Activated CD4-positive, alpha-beta T cell treated with anti-CD3 and anti-CD28 coated beads, Interleukin-2, amount 50 U/mL, for 48 hours (primary cell): ENCODE measurements around the gene THSD4.

Source experiments
- DNase-seq, 2 experiments: peaks; one replicate each; pipeline ENCODE4 v3.0.0-alpha.2; 2020

Gene THSD4

GRCh38 chr15:71114887-71115566, at the start of gene THSD4:
Gene THSD4 (plus strand): TSS chr15:71115471.
- DNase-seq: peak; percentile 72 to 75

- no peak for DNase-seq
These were observed 48.3 kb upstream of the THSD4 start for GRCh38 chr15:71066983-71067382.

GRCh38 chr15:71069693-71070092, 45.6 kb upstream of the THSD4 start:
- DNase-seq: no peak

DNA sequence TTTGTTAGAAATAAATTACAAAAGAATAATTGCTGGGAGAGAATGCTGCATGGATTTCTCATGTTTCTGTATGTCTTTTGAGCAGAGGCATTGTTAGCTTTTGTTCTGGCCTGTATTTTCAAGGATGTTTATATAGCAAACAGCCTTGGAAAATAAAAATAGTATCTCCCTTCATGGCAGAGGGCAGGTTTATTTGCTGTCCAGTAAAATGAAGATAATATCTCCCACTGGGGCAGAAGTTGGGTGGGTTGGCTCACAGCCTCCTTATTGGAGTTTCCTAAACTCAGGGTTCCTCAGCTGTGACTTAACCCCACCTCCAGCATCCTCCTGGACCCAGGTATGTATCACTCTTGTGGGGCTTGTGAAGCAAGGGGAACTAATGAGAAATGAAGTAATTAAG, 43.7 kb upstream of the THSD4 start:
- DNase-seq: no peak

- no peak for DNase-seq
These were observed 42.8 kb upstream of the THSD4 start for GRCh38 chr15:71072423-71072822.

DNA sequence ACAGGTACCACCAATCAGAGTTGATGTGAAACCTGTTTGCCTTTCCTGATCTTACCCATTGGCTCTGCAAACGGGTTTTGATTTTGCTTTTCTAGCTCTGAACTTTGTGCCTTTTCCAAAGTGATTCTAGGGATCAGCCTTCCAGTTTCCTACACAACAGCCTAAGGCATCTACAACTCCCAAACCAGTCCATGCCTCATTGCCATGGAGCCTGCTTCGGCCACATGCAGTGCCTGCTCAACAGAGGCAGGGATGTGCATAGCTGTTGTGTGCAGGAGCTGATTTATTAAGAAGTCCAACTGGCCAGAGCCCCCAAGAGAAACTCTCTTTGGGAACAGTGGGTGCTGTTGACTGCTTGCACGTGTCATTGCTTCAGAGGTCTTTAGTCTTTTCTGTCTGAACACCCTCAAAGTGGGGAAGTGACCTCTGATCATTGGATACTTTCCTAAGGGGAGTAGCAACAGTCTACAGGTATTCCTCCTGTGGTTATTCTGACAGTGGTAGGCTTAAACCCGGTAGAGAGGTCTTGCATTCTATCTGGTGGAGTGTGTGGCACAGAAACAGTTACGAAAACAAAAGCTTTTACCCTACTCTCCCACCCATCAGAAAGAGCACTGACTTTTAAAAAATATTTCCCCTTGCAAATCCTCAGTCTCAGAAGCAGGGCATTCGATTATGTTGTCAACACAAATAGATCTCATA, 36.6 kb upstream of the THSD4 start:
- no peak for DNase-seq

DNA sequence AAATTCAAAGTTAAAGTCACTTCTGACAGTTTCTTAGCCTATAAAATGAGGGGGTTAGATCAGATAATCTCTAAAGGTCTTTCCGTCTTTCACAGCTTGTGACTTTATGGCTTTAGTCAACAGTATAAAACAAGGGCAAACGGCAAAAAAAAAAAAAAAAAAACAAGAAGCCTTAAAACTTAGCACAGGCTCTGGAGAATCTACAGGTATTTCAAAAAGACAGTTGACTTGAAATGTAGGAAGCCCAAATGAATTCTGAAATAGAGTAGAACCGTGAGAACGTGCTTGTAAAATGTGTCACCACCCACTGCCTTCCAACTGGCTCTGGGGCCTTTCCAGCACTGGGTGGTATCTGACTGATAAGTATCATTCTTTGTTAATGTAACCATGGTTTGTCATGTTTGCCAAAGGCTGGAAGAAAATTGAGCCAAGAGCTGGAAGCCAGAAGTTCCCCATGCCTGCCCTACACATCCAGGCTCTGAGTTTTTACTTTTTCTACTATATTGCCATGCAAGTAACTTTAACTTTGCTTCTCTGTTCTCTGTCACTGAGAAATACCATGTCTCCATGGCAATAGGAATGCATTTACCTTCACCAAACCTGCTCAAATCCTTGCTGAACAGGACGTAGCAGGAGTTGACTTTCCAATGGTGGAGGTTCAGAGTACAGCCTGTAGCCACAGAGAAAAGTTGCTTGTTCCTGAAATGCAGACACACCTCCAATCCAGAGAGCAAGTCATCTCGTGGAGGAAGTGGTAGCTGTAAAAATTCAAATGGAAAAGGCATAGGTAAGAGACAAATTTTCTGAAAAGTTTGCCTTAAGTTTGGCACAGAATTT, 35.8 kb upstream of the THSD4 start:
- no peak for DNase-seq

DNA sequence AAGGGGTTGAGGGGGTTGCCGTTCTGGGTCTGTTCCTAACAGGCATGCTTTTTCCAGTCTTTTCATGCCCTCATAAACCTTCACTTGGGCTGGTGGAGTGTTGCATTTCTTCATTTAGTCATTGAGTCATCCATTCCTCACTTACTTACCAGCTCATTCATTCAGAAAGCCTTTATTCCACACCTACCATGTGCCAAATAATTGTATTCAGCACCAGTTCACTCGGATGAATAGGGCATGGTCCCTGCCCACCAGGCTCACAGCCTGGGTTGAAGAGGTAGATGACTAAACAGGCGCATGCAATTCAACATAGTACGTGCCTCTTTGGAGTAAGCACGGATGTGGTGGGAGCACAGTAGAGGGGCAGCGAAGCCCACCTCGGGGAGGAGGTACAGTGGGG, 35.1 kb upstream of the THSD4 start:
- DNase-seq: no peak

DNA sequence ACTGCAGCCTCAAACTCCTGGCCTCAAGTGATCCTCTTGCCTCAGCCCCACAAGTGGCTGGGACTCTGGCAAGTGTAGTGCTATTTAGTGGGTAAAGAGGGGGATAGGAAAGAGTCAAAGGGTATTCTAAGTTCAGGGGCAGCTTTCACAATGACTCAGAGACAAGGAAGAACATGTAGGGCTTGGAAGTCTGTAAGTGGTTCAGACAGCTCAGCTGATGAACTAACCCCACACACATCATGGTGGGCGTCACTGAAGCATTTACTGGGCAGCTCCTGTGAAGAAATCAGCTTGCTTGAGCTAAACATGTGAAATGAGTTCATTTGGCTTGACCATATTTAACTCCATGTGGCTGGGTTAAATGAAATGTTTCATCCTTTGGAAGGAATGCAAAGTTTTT, 34.6 kb upstream of the THSD4 start:
- DNase-seq: no peak

GRCh38 chr15:71082803-71083202, 32.5 kb upstream of the THSD4 start:
- DNase-seq: no peak

- DNase-seq: no peak
These were observed 31.9 kb upstream of the THSD4 start for GRCh38 chr15:71083349-71083748.

GRCh38 chr15:71084264-71084663, 31.0 kb upstream of the THSD4 start:
- no peak for DNase-seq

DNA sequence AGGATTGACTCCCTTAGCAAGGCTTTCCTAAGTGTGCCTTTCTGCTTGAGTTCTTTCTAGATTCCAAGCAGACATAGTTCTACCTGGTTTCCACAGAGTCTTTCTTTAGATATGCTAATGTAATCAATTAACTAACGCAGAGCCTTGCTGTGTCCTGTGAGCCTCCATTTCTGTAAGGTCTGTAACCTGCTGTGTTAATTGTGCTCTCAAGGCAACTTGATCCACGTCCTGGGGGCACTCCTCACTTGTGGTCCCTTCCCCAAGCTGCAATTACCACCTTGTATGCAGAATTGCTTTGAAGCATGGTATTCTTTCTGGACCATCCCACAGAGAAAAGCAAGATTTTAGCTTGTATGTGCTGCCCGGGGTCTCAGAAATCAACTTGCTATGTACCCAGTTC, 29.5 kb upstream of the THSD4 start:
- no peak for DNase-seq

- DNase-seq: no peak
These were observed 27.1 kb upstream of the THSD4 start for GRCh38 chr15:71088155-71088554.

DNA sequence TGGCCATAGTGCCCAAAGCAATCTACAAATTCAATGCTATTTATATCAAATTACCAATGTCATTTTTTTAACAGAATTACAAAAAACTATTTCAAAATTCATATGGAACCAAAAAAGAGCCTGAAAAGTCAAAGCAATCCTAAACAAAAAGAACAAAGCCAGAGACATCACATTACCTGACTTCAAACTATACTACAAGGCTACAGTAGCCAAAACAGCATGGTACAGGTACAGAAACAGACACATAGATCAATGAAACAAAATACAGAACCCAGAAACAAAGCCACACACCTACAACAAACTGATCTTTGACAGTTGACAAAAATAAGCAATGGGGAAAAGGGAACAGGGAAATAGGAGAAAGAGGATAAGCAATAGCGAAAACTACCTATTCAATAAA, 26.6 kb upstream of the THSD4 start:
- DNase-seq: no peak

DNA sequence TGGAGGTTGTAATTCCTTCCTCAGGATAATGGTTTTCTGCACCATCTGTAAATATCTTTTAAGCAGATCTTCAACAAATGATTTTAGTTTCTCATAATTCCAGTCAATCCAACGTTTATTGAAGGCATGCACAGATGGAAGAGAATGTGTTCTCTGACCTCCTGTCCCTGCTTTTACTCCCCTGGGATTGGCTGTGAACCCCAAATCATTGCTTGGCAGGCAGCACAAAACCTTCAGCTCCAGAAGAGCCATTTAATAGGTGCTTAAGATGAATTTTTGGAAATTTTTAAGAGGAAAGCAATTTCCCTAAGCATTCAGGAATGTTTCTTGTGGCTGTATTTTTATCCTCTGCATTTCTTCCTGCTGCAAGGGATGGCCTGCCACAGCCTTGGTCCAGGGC, 25.5 kb upstream of the THSD4 start:
- DNase-seq: no peak

DNA sequence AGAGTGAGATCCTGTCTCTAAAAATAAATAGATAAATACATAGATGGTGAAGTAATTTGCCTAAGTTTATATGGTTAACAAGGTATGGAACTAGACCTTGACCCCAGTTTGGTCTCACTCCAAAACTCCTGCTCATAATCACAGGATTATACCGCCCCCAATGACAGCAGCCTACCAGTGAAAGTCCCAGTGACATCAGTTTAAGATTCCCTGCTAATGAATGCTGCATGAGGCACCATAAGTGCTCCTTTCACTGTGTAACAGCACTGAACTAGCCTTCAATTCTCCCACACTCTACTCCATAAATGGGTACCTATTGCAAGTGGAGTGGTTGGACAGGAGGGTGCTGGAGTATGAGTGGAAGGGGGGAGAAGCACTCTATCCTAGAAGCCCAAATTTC, 23.7 kb upstream of the THSD4 start:
- no peak for DNase-seq

DNA sequence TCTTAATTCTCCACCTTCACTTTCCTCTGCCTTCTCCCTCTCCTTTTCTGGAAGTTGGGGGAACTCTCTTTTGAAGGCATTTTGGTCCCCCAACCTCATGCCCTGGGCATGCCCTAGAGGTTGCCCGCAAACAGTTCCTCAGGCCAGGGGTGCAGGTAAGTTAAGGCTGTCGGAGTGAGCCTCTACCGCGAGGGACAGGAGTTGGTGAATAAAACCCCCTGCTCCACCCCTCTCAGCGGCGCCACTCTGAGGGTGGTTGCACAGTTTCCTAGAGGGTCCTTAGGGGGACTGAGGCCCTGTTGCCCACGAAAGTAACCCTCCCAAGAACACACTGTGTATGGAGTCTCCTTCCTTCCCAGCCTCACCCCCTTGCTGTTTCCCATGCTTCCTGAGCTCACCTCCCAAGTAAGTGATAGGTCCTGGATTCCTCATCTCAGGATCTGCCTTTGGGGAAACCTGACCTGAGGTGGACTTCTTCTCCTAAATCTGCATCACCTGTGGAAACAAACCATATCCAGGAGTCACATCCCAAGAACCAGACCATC, 23.1 kb upstream of the THSD4 start:
- no peak for DNase-seq

DNA sequence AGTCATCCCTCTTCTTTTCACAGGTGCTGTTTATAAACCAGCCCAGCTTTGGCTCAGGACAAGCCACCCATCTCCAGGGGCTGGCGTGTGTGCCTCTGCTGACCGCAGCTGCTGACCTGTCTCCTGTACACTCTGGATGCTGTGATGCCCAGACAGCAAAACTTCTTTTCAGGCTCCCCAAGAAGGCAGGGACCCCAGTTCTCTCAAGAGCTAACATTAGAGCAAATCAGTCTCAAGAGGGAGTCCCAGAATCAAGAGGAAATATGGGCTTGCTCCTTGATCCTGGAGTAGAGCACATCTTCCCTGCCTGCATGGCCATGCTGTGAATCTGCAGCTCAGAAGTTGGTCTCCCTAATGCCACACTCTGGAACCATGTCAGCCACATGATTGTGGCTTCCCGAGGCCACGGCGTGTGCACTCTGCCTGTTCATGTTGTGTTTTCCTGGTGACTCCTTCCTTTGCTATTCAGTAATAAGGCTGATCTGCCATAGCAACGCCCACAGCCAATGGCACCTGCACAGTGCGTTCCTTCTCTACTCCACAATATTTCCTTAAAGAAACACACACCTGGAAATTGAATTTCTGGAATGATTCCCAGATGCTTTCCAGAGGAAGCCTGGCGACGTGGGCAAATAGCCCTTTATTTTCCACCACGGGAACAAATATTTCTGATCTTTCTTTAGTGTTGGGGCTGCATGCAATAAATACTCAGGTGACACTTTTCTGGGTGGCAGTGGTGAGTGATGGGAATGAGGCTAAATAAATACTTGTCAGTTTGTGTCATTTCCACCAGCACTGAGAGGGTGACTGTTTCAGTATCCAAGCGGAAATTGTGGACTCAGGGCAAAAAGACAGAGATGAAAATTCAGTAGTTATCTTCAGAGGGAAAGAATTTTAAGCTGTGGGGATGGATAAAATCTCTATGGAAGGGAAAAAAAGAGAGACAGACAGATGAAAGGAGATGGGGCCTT, 21.9 kb upstream of the THSD4 start:
- DNase-seq: no peak

DNA sequence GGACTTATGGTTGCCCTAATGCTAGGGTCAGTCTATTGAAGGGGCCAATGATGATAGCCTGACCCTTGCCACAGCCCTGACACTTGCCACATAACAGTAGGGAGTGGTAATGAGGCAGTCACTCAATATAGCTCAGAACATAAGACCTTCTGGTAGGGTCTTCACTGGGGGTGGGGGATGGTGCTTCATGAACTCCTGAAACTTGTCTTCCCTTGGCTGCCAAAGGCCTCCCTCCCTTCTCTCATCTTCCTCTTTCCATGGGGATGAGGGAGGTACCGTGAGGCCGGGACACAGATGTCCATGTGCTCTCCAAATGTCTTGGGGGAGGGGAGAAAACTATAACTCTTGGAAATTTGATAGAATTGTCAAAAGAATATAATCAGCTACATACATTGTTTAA, 21.1 kb upstream of the THSD4 start:
- no peak for DNase-seq

GRCh38 chr15:71096676-71097075, 18.6 kb upstream of the THSD4 start:
- no peak for DNase-seq

DNA sequence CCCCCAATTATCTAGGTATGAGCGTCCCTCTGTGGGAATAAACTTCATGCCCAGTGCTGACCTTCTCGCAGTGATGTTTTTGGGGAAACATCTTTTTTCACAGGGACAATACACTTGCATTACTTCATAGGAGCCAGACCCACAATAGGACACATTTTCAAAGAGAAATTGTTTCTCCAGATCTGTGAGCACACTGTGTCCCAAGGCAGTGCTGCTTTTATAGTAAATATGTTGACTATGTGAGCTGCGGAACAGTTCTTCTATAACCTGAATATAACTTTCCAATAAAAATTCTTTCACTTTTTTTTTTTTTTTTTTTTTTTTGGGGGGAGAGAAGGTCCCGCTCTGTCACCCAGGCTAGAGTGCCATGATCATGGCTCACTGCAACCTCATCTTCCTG, 17.4 kb upstream of the THSD4 start:
- no peak for DNase-seq
